ENCODE results near the gene ABO.
"Not testable (repeated sequence)": the region's sequence is repeated elsewhere in the genome, so short reads cannot be mapped to it uniquely, and the experiment has no call there.

ABO gene

DNA sequence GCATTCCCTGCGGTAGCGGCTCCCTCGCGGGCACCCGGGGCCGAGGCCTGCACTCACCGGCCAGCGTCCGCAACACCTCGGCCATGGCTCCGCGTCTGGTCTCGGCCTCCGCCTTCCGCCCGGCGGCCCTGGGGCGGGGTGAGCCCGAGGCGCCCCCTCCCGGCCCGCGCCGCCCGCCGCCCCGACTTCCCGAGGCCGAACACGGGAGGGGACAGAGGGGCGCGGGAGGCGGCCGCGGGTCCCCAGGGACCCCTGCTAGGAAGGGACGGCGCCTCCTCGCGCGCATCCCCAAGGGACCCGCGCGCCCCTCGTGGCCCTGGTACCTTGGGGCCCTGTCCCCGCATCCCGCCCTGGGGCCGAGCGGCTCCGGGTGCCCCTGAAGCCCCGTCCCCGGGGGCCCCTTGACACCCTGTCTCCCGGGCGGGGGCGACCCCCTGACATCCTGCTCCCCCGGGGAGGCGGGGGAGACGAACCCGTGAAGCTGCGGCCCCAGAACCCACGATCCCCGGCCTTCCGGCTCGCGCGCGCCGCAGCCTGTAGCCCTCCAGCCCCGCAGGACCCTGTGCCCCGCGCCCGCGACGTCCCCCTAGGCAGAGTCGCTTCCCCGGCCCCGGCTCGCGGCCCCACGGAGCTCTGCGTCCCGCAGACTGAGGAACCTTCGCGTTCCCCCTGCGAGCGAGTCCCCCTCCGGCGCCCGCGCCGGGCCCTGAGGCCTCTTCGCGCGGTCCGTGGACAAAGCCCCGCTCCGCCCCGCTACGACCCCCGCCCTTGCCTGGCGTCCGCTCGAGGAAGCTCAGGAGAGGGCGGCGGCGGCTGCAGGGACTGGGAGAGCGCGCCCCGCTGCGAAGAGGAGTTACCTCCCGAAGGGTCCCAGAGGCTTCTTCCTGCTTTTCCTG, at the start of gene ABO:
TSS of gene ABO (minus strand) at position 97 of the 896 bp plus-strand sequence.
- no peak for DNase-seq (ENCODE audit: low read depth)

DNA sequence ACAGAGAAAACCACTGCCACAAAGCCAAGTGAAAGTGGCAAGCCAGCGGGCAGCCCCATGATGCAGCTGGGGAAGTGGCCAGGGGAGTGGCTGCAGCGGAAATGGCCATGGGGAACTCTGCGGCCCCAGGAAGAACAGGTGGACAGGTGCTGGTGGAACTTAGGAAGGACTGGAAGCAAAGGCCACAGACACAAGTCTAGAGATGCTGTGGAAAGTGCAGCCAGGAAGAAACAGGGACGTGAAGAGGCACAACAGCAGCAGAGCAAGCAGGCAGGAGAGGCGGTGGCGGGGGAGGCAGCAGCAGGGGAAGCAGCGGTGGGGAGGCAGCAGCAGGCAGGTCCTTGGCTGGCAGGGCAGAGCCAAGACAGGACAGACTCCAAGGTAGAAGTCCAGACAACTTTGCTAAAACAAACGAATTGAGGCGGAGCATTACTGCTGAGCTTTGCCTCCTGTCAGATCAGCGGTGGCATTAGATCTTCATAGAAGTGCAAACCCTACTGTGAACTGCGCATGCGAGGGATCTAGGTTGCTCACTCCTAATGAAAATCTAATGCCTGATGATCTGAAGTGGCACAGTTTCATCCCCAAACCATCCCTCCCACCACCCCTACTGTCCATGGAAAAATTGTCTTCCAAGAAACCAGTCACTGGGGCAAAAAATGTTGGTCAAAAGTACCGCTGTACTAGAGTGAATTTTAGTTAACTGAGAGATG, 49.1 kb upstream of the ABO start:
- DNase-seq (ENCODE audit: low read depth): no peak

DNA sequence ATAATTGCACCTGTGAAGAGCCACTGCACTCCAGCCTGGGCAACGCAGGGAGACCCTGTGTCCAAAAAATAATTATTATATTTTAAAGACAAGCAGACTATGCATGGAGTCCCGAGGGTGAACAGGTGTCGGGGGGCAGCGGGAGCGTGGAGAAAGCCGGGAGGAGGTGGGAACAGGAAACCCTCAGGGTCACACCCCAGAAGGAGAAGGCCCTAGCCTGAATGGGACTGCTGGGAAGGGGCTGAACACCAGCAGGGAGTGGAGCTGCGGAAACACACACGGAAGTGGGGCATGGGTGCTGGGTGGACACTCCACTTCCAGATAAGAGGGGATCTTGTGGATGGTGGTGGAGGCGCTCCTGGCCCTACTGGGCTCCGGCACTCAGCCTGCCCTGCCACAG, 48.2 kb upstream of the ABO start:
- no peak for DNase-seq (ENCODE audit: low read depth)

DNA sequence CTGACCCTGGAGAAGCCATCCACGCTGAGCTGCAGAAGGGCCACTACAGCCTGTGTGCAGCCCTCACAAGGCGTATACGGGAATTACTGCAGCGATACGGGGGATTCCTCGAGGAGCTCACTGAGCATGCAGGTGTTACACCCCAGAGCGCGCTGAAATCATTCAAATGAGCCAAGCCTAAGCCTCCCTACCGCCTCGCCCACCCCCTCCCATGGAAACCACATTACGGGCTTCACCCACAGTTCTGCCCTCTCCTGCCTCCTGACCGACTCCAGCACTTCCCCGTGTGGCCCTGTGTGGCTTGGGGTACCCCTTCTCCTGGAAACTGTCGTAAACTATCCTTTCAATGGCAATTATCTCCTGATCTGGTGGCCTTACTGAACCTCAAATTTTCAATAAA, 47.7 kb upstream of the ABO start:
- no peak for DNase-seq (ENCODE audit: low read depth)

DNA sequence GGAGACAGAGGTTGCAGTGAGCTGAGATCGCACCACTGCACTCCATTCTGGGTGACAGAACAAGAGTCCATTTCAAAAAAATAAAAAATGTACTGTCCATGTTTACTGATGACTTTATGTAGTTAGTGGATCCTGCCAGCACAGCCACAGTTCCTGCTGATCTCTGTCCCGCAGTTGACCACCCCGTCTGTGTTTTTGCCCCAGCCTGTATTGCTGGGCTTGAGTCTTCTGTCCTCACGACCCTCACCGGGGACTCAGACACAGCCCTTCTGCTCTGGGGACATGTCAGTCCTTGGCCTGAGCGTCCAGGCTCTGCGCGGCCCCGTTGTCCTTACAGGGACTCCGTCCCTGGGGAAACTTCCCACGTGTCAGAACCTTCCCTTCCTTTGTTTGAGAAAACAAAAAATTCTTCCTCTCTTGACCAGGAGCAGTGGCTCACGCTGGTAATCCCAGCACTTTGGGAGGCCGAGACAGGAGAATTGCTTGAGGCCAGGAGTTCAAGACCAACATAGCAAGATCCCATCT, 46.5 kb upstream of the ABO start:
- no peak for DNase-seq (ENCODE audit: low read depth)

DNA sequence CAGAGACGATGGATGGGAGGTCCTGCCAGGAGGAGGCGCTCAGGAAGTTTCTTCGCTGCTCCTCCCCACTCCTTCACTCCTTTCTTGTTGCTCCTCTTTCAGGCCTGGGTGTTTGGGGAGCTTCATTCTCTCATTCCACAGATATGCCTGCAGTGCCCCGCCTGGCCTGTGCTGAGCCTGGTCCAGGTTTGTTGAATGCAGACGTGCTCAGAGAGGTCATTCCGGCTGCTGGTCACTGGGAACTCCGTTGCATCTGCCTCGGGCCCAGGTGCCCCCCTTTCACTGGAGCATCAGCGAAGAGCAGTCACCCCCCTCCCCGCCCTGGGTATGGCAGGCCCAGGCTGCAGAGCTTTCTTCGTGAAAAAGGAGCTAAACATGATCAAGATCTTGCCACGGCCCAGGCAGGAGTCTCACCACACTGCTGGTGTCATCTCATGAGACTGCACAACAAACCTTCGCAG, 45.5 kb upstream of the ABO start:
- DNase-seq (ENCODE audit: low read depth): no peak

DNA sequence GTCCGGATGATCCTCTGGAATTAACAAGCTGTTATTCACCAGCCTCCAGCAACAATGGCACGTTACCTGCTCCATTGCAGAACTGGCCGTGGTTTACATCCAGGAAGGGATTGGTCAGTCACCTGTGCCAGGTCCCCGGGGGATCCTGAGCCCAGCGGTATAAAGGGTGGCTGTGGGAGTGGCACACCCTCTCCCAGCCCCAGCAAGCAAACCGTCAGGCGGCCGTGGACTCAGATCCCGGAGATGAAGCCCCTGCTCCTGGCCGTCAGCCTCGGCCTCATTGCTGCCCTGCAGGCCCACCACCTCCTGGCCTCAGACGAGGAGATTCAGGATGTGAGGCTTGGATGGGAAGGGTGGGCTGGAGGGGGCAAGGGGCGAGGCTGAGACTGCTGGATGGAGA, 42.5 kb upstream of the ABO start:
- not testable (repeated sequence) for DNase-seq (ENCODE audit: low read depth)

DNA sequence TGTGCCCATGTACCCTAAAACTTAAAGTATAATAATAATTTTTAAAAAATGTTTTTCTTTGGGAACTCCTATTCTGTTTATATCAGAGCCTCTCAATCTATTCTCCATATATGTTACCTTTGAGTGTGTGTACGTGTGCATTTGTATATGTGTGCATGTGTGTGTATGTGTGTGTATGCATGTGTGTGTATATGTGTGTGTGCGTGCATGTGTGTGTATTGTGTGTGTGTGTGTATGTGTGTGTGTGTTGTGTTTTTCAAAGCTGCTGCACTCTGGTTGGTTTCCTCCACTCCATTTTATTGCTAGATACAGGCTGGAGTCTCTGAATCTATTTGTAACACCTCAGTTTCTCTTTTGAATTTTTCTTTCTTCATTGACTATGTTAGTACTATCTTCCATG, 41.0 kb upstream of the ABO start:
- DNase-seq (ENCODE audit: low read depth): no peak

DNA sequence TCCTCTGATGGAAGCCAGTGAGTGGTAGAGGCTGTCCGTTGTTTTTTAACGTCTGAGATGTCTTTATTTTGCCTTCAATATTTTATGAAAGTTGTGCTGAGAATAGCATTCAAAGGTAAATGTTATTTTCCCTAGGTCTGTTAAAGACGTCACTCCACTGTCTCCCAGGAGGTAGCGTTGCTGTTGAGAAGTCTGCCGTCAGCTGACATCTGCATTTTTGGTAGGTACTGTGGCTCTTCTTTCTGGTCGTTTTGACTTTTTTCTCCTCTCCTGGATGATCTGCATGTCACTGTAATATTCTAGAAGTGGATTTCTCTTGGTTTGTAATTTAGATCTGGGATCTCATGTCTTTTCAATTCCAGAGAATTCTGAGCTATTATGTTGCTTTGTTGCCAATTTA, 34.6 kb upstream of the ABO start:
- no peak for DNase-seq (ENCODE audit: low read depth)

DNA sequence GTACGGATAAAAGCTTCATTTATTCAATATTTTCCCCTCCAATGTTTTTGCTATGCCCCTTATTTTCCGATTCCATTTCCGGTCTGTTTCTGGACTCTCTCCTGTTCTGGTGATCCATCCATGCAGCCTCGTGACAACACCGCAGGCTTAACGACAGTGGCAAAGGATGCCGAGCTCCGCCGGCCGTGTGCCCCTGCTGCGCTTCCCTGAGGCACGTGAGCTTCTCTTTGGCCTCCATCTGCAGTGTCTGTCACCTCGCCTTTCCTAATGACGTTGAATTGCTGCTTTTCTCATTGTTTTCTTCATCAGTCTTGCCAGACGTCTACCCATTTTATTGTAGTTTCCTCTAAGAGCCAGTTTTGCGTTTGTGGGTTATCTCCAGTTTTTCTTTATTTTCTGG, 32.3 kb upstream of the ABO start:
- DNase-seq (ENCODE audit: low read depth): no peak

DNA sequence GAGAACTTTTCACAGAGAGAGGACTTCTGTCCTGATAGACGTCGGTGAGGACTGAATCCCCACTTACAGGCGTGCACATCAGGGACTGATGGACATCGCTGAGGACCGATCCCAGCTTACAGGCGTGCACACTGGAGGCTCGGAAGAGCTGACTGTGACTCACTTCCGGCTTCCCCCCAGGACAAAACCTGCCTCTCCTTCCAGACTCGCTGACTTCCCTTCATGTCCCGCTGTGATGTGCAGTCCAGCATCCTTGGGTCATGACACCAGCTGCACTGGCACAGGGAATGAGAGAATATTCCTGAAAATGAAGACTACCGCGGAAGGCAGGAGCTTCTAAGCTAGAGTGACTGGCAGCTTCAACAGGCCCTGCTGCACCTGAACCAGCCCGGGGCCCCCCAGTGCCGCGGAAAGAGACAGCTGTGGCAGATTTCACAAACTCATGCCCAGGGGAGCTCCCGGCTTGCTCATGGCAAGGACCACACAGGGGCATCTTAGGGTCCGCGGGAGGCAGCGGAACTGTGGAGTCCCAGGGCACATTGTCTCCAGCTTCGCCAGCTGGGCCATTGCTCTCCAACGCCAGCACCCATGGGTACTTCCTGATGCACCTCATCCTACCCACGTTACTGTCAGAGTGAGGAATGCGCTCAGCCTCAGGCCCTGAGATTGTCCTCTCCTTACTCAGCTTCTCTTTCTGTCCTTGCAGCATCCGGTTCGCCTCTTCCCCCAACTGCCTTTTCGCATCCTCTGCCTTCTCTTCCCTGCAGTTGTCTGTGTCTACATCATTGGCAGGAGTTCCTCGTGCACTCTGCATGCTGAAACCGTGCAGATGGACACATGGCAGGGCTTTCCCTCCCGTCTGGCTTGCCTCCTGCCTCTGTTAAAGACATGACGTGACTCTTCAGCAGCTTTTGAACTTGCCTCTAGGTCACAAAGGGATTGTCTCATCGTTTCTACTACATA, 31.5 kb upstream of the ABO start:
- no peak for DNase-seq (ENCODE audit: low read depth)

DNA sequence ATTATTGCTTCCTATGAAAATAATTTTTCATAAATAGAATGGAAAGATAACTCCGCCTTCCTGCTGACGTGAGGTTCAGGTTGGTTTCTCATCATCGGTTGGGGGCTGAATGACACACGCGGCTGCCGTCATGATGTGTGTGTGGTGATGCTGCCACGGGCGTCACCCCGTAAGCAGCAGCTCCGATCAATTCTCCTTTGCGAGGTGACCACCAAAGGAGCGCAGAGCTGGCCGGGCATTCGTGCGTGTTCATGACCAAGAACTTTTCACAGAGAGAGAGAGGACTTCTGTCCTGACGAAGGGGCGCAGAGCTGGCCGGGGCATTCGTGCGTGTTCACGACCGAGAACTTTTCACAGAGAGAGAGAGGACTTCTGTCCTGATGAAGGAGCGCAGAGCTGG, 30.7 kb upstream of the ABO start:
- no peak for DNase-seq (ENCODE audit: low read depth)

DNA sequence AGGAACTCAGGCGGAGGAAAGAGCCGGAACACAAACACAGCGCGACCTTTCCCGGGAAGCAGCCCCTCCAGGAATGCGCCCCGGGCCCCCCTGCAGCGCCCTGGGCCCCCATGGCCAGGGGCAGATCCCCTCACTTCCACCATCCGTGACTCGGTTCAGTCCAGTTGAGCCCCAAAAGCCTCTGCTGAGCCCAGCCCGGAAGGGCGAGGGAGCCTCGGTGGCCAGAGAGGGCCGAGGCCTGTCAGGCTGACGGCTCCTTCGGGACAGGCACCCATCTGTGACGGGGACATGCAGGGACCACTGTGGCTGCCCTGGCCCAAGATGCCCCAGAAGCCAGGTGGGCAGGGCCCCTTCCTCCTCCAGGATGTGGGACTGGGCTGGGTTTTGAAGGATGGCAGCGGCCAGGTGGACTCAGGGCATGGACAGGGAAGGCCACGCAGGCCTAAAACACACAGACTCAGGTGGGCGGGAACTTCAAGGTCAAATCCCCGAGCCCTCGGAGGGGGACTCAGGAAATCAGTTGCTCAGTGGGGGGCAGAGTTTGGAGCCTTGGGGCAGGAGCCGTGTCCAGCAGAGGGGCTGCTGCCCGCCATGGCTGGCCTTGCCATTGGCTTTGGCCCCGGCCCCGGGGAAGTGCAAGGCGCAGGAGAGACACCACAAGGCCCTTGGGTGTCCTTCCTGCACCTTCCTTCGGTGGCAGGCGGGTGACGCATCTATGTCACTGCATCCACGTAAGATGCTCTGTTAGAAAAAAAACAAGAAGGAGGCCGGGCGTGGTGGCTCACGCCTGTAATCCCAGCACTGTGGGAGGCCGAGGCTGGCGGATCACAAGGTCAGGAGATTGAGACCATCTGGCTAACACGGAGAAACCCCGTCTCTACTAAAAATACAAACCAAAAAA, 29.7 kb upstream of the ABO start:
- DNase-seq (ENCODE audit: low read depth): no peak

DNA sequence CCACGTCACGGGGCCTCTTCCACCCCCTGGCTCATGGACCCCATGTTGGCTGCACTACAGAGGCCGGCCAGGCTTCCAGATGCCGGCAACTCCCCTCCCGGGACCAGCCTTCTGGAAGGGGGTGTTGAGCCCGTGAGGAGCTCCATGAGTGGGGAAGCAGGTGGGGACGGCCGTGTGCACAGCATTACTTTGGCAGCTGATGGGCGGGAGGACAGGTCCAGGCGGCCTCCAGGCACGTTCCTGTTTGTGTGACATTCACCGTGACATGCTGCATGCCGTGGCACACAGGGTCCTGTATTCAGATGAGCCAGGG, 29.1 kb upstream of the ABO start:
- no peak for DNase-seq (ENCODE audit: low read depth)

DNA sequence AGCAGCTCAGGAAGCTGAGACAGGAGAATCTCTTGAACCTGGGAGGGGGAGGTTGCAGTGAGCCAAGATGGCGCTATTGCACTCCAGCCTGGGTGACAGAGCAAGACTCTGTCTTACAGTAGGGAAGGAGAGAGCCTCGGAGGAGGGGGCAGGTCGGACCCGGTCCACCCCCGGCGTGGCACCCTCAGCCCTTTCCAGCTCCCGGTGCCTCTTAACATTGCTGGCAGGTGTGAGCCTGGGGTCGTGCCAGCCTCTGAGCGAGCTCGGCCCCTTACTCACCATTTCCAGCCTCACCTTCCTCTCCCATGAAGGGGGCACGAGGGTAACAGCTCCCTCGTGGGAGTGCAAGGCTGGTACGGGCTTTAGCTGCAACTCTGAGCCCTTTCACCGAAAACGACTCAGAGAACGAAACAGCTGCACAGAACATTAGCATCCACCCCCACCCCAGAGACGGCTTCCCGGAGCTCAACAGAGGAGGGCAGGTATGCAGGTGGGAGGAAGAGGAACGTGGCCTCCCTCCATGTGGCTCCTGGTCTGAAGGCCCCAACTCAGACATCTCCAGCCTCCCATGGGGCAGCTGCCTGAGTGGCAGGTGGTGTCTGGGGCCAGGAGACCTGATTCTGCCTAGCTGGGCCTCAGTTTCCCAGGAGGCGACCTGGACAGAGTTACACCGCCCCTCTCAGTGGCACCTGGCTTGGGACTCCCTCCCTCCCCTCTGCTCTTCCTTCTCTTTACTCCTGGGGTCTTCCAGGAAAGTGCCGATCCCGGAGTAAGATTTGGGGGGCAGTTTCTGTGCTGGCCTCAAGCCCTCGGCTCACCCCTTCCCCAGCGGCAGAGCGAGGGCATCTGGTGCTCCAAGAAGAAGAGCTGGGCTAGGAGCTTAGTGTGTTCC, 28.5 kb upstream of the ABO start:
- DNase-seq (ENCODE audit: low read depth): no peak

DNA sequence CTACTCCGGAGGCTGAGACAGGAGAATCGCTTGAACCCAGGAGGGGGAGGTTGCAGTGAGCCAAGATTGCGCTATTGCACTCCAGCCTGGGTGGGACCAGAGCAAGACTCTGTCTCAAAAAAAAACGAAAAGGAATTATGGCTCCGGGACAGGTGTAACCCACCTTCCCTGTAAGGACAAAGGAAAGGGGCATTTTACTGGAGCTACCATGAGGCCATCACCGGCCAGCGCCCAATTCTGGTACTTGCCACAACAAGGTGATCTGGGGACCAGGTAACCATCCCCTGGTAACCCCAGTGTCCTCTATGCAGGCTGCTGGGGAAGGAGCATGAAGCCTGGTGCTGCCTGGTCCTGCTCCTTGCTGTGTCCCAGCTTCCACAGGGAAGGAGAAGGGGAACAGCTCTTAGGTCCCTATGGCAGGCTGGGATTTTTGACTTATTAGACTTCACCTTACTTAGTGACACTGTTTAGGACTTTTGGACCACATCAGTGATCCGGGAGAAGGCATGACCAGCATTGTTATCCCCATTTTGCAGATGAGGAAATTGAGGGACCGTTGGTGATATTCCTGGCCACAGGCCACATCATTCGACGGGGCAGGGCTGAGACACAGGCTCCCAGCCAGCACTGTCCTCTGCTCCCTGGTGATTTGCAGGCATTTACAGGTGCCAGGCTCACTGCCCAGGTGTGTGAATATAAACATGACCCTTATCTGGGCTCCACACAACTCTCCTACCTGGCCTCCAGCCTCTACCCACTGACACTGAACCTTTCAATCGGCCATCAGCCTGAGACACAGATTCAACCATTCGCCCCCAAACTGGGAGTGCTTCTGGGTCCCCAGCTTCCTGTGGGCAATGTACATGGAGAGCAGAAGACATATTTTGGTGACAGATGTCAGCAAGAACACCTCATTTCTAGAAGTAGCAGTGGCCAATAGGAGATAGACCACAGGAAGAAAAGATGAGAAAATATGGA, 26.5 kb upstream of the ABO start:
- no peak for DNase-seq (ENCODE audit: low read depth)

DNA sequence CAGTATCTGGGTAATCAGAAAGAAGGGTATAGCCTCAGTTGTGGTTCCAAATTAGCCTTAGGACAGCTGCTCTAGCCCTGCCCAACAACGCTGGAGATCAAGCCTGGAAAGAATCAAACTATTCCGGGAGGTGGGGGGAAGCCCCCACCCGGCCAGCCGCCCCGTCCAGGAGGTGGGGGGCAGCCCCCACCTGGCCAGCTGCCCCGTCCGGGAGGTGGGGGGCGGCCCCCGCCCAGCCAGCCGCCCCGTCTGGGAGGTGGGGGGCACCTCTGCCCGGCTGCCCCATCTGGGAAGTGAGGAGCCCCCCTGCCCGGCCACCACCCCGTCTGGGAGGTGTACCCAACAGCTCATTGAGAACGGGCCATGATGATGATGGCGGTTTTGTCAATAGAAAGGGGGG, 25.0 kb upstream of the ABO start:
- DNase-seq (ENCODE audit: low read depth): not testable (repeated sequence)

DNA sequence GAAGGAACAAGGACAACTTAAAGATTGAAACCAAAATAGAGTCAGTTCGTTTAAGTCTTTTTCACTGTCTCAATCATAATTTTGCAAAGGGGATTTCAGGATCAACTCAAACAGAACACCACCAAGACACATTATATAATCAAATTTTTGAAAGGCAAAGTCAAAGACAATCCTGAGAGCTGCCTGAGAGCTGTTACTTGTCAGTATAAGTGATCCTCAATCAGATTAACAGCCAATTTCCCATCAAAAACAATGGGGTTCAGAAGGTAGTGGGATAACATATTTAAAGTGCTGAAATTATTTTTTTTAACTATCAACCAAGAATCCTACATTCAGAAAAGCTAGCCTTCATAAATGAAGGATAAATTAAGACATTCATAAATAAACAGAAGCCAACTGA, 19.3 kb upstream of the ABO start:
- no peak for DNase-seq (ENCODE audit: low read depth)

DNA sequence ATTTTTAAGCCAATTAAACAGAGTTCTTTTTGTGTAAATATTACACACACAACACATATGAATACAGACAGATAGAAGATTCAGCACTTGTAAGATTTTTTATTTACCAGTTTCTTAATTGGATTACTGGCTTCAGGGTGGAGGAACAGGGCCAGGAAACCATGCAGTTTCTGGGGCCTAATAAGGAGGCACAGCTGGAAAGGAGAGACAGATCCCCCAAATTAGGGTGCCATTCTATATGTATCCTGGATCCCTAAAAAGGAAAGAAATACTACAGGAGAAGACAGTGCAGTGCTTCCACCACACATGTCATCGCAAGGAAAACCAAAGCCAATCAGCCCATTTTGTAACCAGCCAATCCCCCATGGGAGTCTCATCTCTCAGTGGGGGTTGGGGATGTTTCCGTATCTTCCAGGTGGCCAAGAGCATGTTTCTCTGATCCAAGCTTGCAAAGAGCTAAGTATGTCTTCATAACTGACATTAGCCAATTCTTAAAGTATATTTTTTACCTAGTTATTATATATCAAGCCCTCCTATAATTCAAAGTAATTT, 15.8 kb upstream of the ABO start:
- DNase-seq (ENCODE audit: low read depth): no peak
